GM12875 (cell line): ENCODE measurements around the gene SETBP1.
A peak's percentile ranks its signal among the peaks of the same experiment; 100 is the strongest.

Source experiments
- H3K4me3 ChIP-seq: one replicate; pipeline ENCODE4 v1.5.1; 2011; ENCODE audit warnings: low read depth, low read length, control low read depth
- TF ChIP-seq, protein P1 (sequence below): IDR thresholded peaks from 2 replicates; pipeline ENCODE4 v1.5.1; 2011; ENCODE audit warnings: low read depth, mild to moderate bottlenecking, control low read depth, inconsistent platforms, low read length, moderate library complexity, borderline replicate concordance; ENCODE audit not compliant: insufficient read depth

Gene SETBP1

DNA sequence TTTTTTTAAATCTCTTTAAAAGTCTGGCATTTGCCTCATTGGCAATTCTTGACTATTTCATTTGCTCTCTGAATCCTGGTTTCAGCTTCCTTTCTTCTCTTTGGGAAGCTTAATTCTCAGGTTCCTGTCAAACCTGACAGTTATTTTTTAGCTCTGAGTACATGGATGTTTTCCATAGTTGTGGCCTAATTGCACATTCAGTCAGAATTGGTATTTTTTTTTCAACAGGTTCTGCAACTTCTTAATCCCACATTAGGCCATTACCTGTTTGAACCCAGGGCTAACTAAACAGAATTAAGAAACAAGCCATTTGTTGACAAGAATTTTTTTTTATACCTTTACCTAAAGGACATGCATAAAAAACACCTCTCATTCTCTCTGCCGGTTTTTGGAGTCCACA is 338.8 kb downstream of the SETBP1 start:
- no peak overlapping the region for H3K4me3 ChIP-seq
- TF ChIP-seq, protein P1, sequence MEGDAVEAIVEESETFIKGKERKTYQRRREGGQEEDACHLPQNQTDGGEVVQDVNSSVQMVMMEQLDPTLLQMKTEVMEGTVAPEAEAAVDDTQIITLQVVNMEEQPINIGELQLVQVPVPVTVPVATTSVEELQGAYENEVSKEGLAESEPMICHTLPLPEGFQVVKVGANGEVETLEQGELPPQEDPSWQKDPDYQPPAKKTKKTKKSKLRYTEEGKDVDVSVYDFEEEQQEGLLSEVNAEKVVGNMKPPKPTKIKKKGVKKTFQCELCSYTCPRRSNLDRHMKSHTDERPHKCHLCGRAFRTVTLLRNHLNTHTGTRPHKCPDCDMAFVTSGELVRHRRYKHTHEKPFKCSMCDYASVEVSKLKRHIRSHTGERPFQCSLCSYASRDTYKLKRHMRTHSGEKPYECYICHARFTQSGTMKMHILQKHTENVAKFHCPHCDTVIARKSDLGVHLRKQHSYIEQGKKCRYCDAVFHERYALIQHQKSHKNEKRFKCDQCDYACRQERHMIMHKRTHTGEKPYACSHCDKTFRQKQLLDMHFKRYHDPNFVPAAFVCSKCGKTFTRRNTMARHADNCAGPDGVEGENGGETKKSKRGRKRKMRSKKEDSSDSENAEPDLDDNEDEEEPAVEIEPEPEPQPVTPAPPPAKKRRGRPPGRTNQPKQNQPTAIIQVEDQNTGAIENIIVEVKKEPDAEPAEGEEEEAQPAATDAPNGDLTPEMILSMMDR: no peak

DNA sequence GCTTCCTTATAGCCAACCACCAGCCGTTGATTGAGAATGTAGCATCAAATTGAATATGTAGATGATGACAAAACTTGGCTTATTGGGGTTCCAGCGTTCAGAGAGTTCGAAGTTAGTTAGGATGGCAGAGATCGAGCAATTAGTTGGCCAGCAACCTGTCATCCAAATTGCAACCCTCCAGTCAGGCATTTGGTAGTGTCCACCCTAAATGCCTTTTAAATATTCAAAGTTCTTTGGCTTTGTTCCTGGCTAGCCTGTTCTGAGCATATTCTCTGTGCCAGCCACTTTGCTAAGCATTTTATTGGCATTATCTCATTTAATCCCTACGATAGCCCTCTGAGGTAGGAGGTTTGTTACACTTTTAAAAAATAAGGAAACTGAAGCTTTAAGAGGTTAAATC is 342.8 kb downstream of the SETBP1 start:
- H3K4me3 ChIP-seq: no peak overlapping the region
- TF ChIP-seq, protein P1: no peak

DNA sequence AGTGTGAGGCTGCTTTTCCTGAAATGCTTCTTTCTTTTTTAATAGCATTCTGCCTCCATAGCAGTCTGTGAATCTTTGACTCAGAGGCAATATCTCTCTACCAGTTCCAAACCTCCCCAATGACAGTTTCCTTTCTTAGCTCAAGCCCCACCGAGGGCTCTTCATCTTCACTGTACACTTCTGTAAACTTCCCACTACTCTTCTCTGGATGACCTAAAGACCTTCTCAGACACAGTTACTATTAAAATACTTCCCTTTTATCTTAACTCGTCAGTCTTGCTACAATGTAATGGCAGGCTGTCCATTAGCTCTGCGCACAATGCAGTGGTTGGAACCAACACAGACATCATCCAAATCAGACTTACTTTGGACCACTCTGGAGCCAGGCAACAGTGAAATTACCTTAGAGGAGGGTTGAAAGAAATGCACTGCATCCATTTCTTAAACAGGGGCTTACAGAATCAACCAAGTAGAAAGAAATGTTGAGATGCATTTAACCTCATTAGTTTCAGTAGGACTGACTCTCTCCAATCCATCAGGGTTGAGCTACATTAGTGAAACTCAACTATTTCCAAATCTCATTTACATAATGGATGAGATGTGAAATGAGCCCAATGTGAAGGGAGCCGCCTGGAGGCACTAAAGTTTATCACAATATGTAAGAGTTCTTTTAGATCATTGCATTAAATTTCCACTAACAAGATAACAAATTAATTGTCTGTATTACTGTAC is 343.8 kb downstream of the SETBP1 start:
- no peak overlapping the region for H3K4me3 ChIP-seq
- TF ChIP-seq, protein P1: no peak

DNA sequence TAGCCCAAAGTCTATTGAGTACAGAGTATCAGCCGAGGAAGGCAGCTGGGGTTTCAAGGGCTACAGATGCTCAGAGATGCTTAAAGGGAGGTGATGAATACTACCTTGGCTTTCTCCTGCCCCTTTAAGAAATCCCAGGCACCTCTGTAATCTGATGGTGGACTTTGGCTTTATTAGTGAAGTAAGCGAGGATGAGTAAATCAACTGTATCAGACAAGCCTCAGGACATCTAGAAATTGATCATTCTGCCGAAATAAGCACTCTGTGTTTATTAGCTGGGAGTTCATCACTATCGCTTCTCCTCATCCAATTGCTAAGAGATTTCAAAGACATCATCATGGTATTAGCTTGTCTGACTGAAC is 344.4 kb downstream of the SETBP1 start:
- TF ChIP-seq, protein P1: no peak
- no peak overlapping the region for H3K4me3 ChIP-seq

DNA sequence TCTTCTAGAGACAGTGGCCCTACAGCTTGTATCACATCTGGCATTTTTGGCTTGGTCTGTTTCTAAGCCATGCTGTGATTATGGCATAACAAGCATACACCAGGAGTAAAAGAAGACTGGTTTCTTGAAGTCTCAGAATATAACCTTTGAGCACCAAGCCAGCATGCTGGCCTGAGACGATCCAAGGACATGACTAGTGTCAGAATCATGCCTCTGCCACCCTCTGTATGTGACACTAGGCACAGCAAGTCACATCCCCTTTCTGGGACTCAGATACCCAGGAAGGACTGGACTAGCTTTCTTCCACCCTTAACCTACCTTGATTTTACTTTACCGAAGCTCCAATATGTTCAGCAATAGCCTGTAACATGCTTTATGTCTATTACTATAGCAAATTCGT is 345.5 kb downstream of the SETBP1 start:
- TF ChIP-seq, protein P1: 0 out of 2 replicates have a peak, but pooled peaks have one; percentile 5
- H3K4me3 ChIP-seq: no peak overlapping the region

DNA sequence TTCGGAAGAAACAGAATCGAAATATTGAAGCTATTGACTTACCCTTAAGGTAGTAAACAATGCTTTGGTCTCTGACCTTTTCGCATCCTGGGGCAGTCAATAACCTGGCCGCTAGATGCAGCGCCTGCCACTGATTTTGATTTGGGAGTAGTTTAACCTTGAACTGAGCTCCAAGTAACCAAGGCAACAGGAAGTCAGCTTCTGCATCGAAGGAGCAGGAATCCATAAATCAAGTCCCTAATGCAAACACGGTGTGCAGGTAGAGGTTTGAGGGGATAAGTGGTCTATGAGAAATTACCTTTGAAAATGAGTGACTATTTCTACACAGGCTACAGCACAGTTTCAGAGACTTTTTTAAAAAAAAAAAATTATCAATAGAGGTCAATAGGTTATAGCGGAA is 353.5 kb downstream of the SETBP1 start:
- no peak overlapping the region for H3K4me3 ChIP-seq
- TF ChIP-seq, protein P1: no peak

DNA sequence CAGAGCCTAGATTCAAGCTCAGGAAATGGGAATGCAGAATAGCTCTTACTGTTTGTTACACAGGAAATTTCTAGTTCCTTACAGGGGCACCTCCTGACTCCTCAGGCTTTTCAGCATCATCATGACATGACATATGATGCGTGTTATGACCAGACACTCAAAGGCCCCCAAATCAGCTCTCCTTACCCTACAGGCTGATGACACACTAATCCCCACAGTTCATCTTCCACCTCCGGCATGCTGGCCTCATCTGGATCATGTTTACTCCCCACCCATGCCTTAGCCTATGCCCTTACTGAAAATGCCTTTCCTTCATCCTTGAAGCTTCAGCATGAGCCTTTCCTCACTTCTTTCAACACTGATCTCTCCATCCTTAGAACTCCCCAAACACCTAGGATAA is 356.9 kb downstream of the SETBP1 start:
- TF ChIP-seq, protein P1: no peak
- H3K4me3 ChIP-seq: no peak overlapping the region
